ENCODE data around the gene ILKAP.

Gene ILKAP

DNA sequence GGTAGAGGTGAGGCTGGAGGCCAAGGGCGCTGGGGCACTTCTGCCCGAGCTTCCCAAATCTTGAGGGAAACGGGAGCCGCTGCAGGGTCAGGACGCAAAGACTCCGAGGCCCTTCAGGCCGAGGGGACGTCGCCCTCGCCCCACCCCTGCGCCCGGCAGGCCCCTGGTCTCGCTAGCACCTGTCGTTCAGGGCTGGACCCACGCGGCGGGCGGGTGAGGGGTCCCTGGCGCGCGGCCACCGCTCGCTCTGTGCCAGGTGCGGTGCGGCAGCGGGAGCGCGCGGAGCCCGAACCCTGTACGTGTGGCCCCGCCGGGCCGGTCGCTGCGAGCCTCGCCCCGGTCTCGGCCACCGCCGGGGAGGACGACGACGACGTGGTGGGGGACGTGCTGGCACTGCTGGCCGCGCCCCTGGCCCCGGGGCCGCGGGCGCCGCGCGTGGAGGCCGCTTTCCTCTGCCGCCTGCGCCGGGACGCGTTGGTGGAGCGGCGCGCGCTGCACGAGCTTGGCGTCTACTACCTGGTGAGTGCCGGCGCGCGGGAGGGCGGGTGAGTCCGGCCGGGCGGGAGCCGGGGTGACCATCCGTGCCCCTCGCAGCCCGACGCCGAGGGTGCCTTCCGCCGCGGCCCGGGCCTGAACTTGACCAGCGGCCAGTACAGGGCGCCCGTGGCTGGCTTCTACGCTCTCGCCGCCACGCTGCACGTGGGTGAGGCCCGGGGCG is 39.9 kb downstream of the ILKAP start:
- no peak for DNase-seq

DNA sequence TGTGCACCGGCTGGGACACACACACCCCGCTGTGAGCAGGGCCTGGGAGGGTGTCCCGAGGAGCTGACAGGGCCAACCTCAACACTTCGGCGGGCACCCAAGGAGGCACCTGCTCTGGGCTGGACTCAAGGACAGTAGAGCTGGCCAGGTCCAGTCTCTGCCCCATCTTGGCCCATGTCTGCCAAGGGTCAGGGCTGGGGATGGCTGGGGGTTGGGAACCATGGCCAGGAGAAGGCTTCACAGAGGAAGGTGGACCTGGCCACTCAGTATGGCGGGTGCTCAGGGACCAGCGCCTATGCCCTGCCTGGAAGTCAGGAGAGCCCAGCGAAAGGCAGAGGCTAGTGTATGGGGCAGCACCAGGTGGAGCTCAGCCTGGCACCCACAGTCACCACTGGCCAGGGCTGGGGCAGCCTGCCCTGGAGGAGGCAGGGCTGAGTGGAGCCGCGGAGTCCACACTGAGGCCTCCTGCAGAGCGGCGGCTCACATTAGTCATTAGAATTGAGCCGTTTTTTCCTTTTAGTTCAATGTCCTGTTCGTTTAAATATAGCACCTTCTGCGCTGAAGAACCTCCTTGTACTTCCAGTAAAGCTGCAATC is 40.6 kb downstream of the ILKAP start:
- DNase-seq: no peak

GRCh38 chr2:238162251-238162845 is 41.1 kb downstream of the ILKAP start:
- DNase-seq: no peak

DNA sequence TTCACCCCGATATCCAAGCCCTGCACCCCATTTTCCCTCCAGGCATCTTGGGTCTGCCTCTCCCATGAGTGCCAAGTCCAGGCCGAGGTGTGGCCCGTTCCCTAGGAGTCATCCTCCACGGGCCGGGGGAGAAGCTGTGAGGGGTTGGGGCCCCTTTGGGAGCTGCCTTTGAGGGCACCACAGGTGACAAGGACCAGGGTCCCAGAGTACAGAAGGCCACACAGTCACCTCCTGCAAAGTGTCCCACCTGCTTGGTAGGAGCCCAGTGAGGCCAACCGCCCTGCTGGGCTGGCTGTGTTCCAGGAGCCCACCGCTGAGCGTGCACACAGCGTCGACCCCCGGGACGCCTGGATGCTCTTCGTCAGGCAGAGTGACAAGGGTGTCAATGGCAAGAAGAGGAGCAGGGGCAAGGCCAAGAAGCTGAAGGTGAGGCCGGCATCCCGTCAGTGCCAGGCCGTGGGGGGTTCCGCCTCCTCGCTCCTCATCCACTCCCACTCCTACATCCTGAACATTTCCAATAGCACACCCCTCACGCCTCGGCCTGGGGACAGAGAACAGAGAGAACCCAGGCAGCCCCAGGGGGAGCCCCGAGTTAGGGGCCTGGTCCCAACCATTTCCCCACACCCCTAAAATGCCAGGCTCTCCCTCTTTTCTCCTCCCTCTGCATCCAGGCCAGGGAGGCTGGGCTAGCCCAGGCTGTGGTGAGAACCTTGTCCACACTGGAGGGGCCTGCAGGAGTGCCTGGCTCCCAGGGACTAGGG is 42.0 kb downstream of the ILKAP start:
- DNase-seq: no peak

DNA sequence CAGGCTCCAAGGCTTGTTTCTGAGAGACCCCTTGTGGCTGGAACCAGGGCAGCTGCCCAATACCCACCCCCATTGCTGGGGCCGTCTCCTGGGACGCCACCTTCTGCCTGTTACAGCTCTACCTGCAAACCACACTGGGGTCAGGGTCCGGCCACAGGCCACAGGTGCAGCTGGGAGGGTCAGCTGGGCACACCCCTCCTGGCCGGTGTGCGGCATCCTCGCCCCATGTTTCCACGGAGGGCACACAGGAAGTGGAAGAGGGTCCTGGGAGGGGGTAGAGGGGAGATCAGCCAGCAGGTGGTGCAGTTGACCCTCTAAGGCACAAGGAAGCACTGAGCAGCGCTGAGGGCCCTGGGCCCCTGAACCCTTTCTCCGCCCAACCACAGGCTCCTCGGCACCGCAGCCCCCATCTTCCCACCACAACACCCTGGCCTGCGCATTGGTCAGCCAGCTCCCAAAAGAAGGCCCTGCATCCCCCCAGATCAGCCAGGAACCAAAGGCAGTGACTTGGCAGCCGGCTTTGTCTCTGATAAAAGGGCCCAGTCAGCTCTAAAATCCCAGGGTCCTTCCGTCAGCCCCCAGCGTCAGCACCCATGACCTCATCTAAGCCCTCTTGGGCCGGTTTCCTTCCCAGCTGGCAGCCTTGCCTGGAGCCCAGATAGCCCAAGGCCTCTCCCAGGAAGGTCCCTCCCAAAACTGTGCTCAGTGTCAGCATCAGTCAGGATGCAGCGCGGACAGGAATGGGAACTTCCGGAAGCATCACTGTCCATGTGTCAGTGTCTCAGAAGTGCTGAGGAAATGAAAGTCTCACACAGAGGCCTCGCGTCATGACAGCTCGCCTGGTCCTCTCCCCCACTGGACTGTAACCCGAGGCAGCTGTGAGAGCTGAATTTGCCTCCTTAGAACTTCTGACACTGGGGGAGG is 43.0 kb downstream of the ILKAP start:
- DNase-seq: no peak

- no peak for DNase-seq
Observed at GRCh38 chr2:238159661-238160205, 43.8 kb downstream of the ILKAP start.

DNA sequence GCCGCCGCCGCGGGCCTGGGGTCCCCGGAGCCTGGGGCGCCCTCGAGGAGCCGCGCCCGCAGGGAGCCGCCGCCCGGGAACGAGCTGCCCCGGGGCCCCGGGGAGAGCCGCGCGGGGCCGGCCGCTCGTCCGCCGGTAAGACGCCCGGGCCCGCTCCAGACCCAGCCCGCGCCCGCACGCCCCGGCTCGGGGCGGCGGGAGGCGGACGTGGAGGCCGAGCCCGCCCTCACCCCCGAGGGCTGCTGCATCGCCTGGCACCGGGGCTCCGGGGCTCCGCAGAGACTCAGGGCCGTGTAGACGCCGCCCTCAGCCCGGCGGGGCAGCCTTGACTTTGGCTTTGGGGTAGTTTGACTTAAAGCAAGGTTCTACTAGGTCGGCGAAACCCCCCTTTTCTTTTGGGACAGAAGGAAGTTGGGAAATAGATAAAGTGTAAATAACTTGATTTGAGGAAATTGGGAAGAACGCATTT is 44.4 kb downstream of the ILKAP start:
- no peak for DNase-seq

DNA sequence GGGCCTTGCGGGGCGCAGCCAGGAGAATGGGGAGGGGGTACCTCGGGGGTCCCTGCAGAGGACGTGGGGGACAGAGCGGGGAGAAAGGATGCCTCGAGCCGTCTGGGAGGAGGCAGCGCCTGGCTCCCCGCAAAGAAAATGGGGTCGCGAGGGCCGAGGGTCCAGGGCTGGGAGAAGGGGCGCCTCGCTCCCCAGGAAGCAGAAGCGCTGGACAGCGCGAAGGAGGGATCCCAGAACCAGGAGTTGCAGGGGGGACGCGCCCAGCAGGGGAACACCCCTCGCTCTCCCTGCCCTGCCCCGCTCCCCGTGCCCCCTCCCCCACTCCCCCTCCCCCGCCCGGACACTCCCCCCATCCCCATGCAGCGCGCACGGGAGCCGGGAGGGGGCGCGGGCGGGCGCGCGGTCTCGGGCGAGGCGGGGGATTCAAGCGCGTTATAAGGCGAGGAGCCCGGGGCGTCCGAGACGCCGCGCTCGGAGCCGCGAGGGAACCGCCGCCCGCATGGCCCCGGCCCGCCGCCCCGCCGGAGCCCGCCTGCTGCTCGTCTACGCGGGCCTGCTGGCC is 44.9 kb downstream of the ILKAP start, which contains the start of gene ERFE:
TSS of gene ERFE (plus strand) at position 462 of the 562 bp plus-strand sequence. CDS start at position 500, 38 bp downstream.
- peak; percentile 17 for DNase-seq

GRCh38 chr2:238158018-238158508 is 45.4 kb downstream of the ILKAP start:
- no peak for DNase-seq

GRCh38 chr2:238157506-238158017 is 45.9 kb downstream of the ILKAP start:
- no peak for DNase-seq

DNA sequence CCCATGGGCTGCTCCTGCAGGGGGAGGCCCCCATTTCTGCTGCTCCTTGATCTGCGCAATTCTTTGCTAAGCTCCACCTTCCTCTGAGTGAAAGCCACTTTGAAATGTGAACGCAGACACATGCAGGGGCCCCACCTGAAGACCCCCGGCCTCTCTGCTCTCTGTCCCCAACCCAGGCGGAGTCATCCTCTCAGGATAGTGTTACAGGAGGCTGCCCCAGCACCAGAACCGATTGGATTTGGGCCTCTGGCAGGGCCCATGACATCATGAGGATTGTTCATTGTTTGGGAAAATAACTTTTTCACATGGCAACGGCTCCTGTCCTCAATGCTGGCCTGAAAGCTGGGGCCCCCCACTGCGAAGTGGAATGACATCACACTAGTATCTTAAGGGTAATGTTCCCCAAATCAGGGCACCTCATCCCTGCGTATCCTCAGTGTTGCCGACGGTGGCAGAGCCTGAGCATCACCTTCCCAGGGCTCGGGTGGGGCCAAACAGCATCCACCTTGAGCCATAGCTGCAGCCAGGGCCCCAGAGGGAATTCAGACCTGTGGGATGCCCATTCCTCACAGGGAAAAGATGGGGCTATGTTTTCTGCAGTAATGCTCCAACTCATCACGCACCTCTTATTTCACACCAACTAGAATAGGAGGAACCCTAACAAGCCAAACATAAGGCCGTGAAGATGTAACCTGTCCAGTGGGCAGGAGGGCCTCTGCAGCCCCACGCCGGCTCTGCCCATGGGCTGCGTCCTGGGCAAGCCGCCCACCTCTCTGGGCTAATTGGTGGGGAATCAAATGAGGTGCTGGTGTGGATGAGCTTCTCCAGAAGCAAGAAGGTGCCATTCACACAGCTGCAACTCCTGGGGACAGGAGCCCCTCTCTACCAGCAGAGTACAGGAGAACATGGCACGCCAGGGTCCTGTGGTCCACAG is 47.5 kb downstream of the ILKAP start:
- no peak for DNase-seq

- no peak for DNase-seq
Observed at GRCh38 chr2:238155051-238155760, 48.3 kb downstream of the ILKAP start.

DNA sequence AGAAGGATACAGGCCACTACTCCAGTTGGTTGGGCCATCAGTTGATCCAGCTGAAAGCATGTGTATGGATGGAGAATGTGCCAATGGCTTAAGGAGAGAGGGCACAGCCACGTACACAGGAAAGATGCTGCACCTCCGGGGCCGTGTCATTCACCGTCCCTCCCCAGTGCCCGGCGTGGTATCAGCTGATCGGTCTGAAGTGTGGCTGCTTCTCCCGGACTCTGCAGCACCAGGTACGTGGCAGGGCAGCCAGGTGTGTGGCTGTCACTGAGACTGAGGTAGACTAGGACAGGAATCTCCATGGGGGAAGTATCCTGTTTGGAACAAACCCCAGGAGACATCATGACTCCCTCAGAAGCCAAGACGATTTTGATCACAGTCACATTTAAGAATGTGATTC is 48.9 kb downstream of the ILKAP start:
- no peak for DNase-seq

DNA sequence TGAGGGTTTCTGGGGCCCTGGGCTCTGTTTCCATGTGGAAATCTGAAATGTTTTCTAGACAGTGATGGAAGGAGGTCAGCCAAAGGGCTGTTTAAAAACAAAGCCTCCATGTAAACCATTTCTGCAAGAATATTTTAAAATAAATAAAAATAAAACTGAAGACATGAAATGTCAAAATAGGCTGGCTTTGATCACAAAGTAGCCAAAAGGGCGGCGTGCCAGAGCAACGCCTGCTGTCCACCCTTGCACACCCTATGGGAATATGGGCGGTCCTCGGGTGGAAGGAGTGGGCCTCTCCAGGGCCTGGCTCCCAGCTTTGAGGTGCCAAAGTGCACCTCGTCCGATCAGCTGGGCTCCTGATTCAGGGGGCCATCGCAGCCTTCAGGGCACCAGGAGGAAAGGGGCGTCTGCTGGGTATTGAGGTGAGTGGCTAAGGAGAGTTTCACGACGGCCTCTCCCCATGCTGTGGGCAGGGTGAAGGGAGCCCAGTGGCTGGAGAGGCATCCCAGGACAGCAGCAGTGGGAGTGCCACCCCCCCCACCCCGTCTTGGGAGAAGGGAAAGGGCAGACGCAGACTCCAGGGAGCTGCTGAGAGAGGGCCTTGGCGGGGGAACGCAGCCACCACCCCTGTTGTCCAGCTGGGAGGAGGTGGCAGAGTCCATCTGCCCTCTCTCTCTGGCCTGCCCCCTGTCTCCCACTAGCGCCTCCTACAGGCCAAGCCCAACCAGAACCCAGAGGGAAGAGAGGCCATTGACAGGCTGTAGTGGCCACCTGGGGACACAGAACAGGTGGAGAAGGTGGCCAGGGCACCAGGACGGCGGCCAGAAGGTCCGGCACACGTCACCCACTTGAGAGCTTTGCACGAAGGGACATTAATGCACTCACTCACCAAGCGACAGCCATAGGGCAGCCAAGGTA is 50.5 kb downstream of the ILKAP start:
- DNase-seq: no peak

DNA sequence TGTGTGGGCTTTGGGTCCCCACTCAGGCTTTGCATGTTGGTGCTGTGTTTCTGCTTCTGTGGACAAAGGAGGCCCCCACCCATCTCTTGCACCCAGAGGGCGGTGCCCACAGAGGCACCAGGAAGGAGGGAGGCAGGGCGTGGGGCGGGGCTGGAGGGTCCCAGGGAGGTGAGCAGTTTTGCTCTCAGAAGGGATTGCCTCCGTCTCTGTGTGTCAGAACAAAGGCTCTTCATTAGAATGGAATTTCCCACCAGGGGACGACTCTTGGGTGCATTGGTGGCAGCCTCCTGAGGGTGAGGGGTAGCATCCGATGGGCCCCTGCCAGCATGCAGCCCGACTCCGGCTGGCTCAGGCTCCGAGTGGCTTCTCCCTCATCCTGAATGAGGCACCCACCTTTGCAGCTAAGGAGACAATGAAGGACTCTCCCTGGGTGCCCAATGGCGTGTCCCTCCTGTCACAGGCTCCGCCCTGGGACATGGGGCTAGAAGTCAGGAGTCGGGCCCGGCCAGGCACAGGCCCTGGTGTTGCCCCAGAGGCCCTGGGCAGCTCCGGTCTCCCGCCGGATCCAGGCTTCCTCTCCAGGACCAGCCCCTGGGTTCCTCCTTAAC is 51.8 kb downstream of the ILKAP start:
- no peak for DNase-seq

DNA sequence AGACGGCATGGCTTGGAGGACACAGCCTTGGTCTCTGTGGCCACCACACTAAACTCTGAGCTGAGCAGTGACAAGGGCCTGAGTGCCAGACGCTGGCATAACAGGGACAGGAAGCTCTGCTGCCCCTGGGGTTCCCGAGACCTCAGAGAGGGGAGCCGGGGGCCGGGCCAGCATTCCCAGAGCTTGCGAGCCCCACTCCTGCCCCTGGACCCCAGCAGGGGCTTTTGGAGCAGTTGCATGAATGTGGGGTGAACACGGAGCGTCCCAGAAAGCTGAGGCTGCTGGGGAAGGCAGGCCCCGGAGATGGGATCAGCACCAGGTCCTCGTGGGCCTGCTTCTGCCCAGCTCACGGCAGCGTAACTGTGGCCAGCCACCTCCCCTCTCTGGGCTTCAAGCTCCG is 52.3 kb downstream of the ILKAP start:
- no peak for DNase-seq

- no peak for DNase-seq
Observed at GRCh38 chr2:238150686-238151085, 52.8 kb downstream of the ILKAP start.

Data from NCI-H226 (cell line).